CD4-positive, alpha-beta memory T cell (primary cell): ENCODE measurements around the gene CDR2. TPM values are rescaled to one million over a fixed set of nuclear protein-coding genes. Genes with fewer than 3 reads are reported as not detected.
A peak's percentile ranks its signal among the peaks of the same experiment; 100 is the strongest.
"Not testable (repeated sequence)": the region's sequence is repeated elsewhere in the genome, so short reads cannot be mapped to it uniquely, and the experiment has no call there.

Experiments used
- CTCF ChIA-PET: fragments of 350-600 bp; sonication (Branson Sonifier 250); formaldehyde crosslinking; loops from one replicate; lab custom pipeline; 2021; ENCODE audit warnings: inconsistent platforms; ENCODE audit not compliant: partially characterized antibody; lab: Charles Lee
- POLR2A ChIA-PET: fragments of 350-600 bp; sonication (Branson Sonifier 250); formaldehyde crosslinking; loops from one replicate; lab custom pipeline; 2021; ENCODE audit not compliant: partially characterized antibody; lab: Charles Lee
- DNase-seq, 5 donors: peaks; one replicate each; pipeline versions ENCODE4 v3.0.0 to v3.0.0-alpha.2; 2020 to 2022; ENCODE audit warnings: mixed read lengths in 1 of 5
- H3K27ac ChIP-seq: one replicate; pipeline ENCODE4 v1.7.0; 2013; ENCODE audit warnings: low read depth, low read length
- H3K27me3 ChIP-seq: 2 replicates; pipeline ENCODE4 v1.7.0; 2013; ENCODE audit warnings: mild to moderate bottlenecking, low read length, moderate library complexity; ENCODE audit not compliant: insufficient read depth
- H3K36me3 ChIP-seq: 2 replicates; pipeline ENCODE4 v1.7.0; 2013; ENCODE audit warnings: mild to moderate bottlenecking, low read length, moderate library complexity; ENCODE audit not compliant: insufficient read depth
- H3K4me1 ChIP-seq: 2 replicates; pipeline ENCODE4 v1.7.0; 2013; ENCODE audit warnings: mild to moderate bottlenecking, low read length, moderate library complexity; ENCODE audit not compliant: insufficient read depth
- H3K4me3 ChIP-seq, 2 donors: one replicate each; pipeline ENCODE4 v1.7.0; 2013; ENCODE audit warnings: low read length in 2 of 2, mild to moderate bottlenecking in 1 of 2
- H3K9me3 ChIP-seq, 2 donors: one replicate each; pipeline ENCODE4 v1.7.0; 2013; ENCODE audit warnings: low read length in 2 of 2, control low read depth in 1 of 2; ENCODE audit not compliant: control insufficient read depth in 1 of 2
- H3K27ac Mint-ChIP-seq, 7 donors: one replicate each; pipeline ENCODE4 v1.8.0; 2020 to 2021; ENCODE audit warnings: mixed read lengths in 7 of 7, mild to moderate bottlenecking in 6 of 7, inconsistent platforms in 3 of 7, moderate library complexity in 3 of 7
- H3K27me3 Mint-ChIP-seq, 2 donors: one replicate each; pipeline ENCODE4 v1.8.0; 2020 to 2021; ENCODE audit warnings: mixed read lengths in 2 of 2
- H3K36me3 Mint-ChIP-seq, 2 donors: one replicate each; pipeline ENCODE4 v1.8.0; 2020 to 2021; ENCODE audit warnings: mixed read lengths in 2 of 2, inconsistent platforms in 1 of 2, mild to moderate bottlenecking in 1 of 2
- H3K4me1 Mint-ChIP-seq, 4 donors: one replicate each; pipeline ENCODE4 v1.8.0; 2020 to 2021; ENCODE audit warnings: mixed read lengths in 4 of 4, mild to moderate bottlenecking in 1 of 4
- H3K4me3 Mint-ChIP-seq, 8 donors: one replicate each; pipeline ENCODE4 v1.8.0; 2020 to 2021; ENCODE audit warnings: mixed read lengths in 8 of 8, mild to moderate bottlenecking in 7 of 8, moderate library complexity in 6 of 8, inconsistent platforms in 3 of 8
- H3K9me3 Mint-ChIP-seq, 8 donors: one replicate each; pipeline ENCODE4 v1.8.0; 2020 to 2021; ENCODE audit warnings: mixed read lengths in 8 of 8, mild to moderate bottlenecking in 5 of 8, inconsistent platforms in 3 of 8, moderate library complexity in 1 of 8
- intact Hi-C: fragments of 100-400 bp; cut with micrococcal nuclease; formaldehyde crosslinking; loops from one replicate; pipeline ENCODE4 v1.15.1; 2023
- polyA plus RNA-seq, 2 donors: library from polyadenylated mRNA; unstranded; fragments of 300-500 nt; fragmentation: Illumina TruSeq; gene quantifications; one replicate each; pipeline ENCODE4 v1.2.3, GENCODE V29; 2021
- total RNA-seq, 2 experiments: library from RNA; stranded (reverse); gene quantifications; one replicate each; pipeline ENCODE4 v1.2.3, GENCODE V29; 2021

The CDR2 gene
- total and polyA plus RNA-seq, 4 experiments from 2014 or later, result 57.9 to 99.3 (median 95.0) TPM

DNA sequence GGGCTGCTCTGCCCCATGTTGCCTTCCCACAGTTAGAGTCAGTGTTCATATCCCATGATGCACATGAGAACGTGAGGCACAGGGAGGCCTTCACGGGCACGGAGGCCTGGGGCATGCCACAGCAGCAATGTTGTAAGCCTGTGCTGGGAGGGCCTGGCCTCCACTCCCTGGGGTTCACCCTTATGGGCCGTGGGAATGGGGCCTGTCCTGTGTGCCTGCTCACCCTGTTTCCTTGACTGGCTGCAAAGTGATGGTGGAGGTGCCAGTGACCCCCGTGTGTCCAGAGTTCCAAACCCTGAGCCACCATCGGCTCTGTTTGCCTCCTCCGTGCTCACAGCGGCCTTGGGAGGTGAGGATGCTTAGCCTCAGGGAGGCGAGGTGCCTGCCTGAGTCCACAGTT lies 67.6 kb downstream of the CDR2 start:
- Mint-ChIP-seq H3K27me3 (no peaks in the 10 kb centered on the region), H3K4me1 (peaks cover 7 to 23% (median 15%) of the 10 kb centered on the region in 4 donors), H3K4me3 (no peak overlapping the region), H3K9me3 (no peaks in the 10 kb centered on the region), H3K27ac (no peak overlapping the region), H3K36me3 (peaks cover 32 to 82% of the 10 kb centered on the region in 2 donors)
- intact Hi-C loops, result no loop called here
- Histone ChIP-seq H3K27me3 (no peaks in the 10 kb centered on the region), H3K27ac (no peak overlapping the region), H3K4me3 (no peak overlapping the region), H3K9me3 (no peaks in the 10 kb centered on the region), H3K36me3 (peaks cover 81% of the 10 kb centered on the region), H3K4me1 (no peaks in the 10 kb centered on the region)
- no peak for DNase-seq
- CTCF ChIA-PET, result interaction anchor here (2.8 kb wide), 1 partner anchor 12 kb away, joined by 17 read pairs; no protein-coding TSS in a partner anchor
- POLR2A ChIA-PET, result no interaction called here

DNA sequence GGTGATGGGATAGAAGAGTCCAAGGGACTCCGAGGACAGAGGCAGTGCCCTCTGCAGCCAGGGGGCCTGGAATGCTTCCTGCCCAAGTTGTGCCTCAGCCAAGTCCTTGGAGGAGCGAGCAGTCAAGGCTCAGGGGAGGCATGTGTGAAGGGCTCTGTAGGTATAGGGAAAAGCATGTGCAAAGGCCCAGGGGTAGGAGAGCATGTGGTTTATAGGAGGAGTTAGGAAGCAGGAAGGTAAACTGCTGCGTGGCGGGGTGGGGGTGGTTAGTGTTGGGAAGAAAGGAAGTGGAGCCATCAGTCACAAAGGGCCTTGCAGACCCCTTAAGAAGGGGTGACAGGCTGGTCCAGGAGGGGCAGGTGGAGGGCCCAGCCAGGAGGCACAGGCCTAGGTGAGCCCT lies 70.0 kb downstream of the CDR2 start:
- Mint-ChIP-seq H3K4me3 (no peak overlapping the region), H3K27me3 (no peaks in the 10 kb centered on the region), H3K36me3 (peaks cover 36 to 79% of the 10 kb centered on the region in 2 donors), H3K9me3 (no peaks in the 10 kb centered on the region), H3K4me1 (peaks cover 22 to 42% (median 30%) of the 10 kb centered on the region in 4 donors), H3K27ac (peak overlapping the region in 6 of 7 donors; percentile 27 to 83 (median 58))
- Histone ChIP-seq H3K36me3 (peaks cover 71% of the 10 kb centered on the region), H3K4me3 (no peak overlapping the region), H3K27ac (no peak overlapping the region), H3K27me3 (no peaks in the 10 kb centered on the region), H3K9me3 (no peaks in the 10 kb centered on the region), H3K4me1 (peaks cover 16% of the 10 kb centered on the region)
- ChIA-PET CTCF (interaction anchor here (0.9 to 1.0 kb wide), 2 partner anchors 15 to 227 kb away, joined by 3 to 4 read pairs; no protein-coding TSS in a partner anchor), POLR2A (no interaction called here)
- intact Hi-C loops, result no loop called here
- no peak for DNase-seq

DNA sequence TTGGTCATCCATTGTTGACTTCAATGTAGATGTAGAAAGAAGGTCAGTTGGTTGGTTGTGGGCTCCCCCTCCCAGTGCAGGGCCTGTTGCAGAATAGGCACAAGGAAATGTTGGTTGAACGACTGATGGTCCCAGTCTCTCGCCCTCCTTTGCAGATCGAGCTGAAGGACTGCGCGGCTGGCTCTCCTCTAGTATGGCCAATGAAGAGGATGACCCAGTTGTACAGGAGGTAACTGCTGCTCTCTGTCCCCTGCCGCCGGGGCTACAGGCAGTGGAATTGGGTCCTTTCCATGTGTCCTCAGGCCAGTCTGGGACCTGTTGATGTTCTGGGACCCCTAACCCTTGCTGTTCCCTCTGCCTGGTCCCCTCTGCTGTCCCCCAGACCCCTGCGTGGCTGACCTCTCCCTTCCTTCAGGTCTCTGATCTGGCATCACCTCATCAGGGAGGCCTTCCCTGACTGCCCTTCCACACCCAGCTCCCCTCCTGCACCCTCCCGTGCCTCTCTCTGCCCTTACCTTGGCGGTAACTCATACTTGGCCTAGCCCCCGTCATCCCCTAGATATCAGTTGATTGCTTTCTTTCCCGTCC lies 71.5 kb downstream of the CDR2 start:
- H3K36me3 Mint-ChIP-seq, result peaks cover 31 to 78% of the 10 kb centered on the region in 2 donors
- intact Hi-C loops, result no loop called here
- H3K9me3 ChIP-seq, result no peaks in the 10 kb centered on the region
- peaks cover 28% of the 10 kb centered on the region for H3K4me1 ChIP-seq
- H3K4me1 Mint-ChIP-seq, result peaks cover 28 to 52% (median 40%) of the 10 kb centered on the region in 4 donors
- H3K36me3 ChIP-seq, result peaks cover 56% of the 10 kb centered on the region
- H3K27ac ChIP-seq, result no peak overlapping the region
- no peak overlapping the region for H3K4me3 ChIP-seq
- H3K4me3 Mint-ChIP-seq, result no peak overlapping the region
- CTCF ChIA-PET, result interaction anchor here (0.7 to 1.0 kb wide), 2 partner anchors 16 to 98 kb away, joined by 3 read pairs; no protein-coding TSS in a partner anchor
- H3K27ac Mint-ChIP-seq, result peak overlapping the region in 3 of 7 donors; percentile 44 to 71 (median 70)
- no peak for DNase-seq
- no peaks in the 10 kb centered on the region for H3K27me3 Mint-ChIP-seq
- H3K9me3 Mint-ChIP-seq, result peaks cover 0 to 6% (median 0%) of the 10 kb centered on the region in 8 donors
- no peaks in the 10 kb centered on the region for H3K27me3 ChIP-seq
- POLR2A ChIA-PET, result no interaction called here

DNA sequence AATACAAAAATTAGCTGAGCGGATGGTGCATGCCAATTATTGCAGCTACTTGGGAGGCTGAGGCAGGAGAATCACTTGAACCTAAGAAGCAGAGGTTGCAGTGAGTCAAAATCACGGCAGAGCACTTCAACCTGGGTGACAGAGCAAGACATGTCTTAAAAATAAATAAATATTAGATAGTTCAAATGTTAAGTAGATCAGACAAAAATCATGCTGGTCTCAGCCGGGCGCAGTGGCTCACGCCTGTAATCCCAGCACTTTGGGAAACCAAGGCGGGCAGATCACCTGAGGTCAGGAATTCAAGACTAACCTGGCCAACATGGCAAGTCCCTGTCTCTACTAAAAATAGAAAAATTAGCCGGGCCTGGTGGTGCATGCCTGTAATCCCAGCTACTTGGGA lies 73.0 kb downstream of the CDR2 start:
- H3K36me3 ChIP-seq, result peaks cover 42% of the 10 kb centered on the region
- POLR2A ChIA-PET, result interaction anchor here (2.2 to 7.6 kb wide), 2 partner anchors 109 to 294 kb away, joined by 8 to 196 read pairs; partner anchors contain the start of gene MOSMO
- H3K4me3 Mint-ChIP-seq, H3K27me3 ChIP-seq, DNase-seq, H3K27ac ChIP-seq, H3K27me3 Mint-ChIP-seq, intact Hi-C loops, H3K9me3 ChIP-seq, H3K4me3 ChIP-seq: not testable (repeated sequence)
- CTCF ChIA-PET, result interaction anchor here (0.6 to 5.8 kb wide), 14 partner anchors 8 to 481 kb away, joined by 3 to 89 read pairs (median 6); partner anchors contain the start of gene EEF2K
- peaks cover 28 to 57% (median 45%) of the 10 kb centered on the region in 4 donors for H3K4me1 Mint-ChIP-seq
- peak overlapping the region in 4 of 7 donors; percentile 74 to 100 (median 94) for H3K27ac Mint-ChIP-seq
- H3K4me1 ChIP-seq, result peaks cover 32% of the 10 kb centered on the region
- peaks cover 0 to 12% (median 0%) of the 10 kb centered on the region in 8 donors for H3K9me3 Mint-ChIP-seq
- peaks cover 29 to 72% of the 10 kb centered on the region in 2 donors for H3K36me3 Mint-ChIP-seq

DNA sequence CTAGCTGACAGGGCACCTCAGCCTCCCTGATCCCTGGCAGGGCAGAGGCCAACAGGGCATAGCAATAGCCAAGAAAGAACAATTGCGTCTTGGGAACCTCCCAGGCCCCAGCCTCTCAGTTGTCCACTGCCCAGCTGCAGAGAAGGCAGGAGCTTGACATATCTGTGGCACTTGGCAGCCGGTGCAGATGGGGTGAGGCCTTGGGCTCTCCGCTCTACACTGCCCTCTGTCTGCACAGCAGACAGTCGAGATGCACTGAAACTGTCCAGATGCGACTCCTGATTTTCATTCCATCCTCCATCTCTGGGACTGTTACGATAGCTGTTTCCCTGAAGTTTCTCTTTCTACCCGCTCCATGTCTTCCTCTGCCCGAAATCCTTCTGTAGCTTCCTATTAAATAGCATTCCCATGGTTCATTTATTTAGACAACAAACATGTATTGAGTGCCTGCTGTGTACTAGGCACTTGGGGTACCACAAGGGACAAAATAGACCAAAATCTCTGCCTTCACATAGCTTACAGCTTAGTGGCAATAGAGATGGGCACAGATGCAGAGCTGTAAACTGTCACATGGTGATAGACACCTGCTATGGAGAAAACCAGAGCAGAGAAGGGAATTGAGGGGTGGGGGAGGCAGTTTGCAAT lies 73.9 kb downstream of the CDR2 start:
- H3K36me3 ChIP-seq, result peaks cover 34% of the 10 kb centered on the region
- H3K27ac ChIP-seq, result peak overlapping the region; percentile 3
- Mint-ChIP-seq H3K4me3 (peak overlapping the region in 6 of 8 donors; percentile 1 to 79 (median 50)), H3K27ac (peak overlapping the region; percentile 74 to 100 (median 90)), H3K36me3 (peaks cover 29 to 64% of the 10 kb centered on the region in 2 donors), H3K27me3 (peaks cover 0 to 4% of the 10 kb centered on the region in 2 donors), H3K9me3 (peaks cover 0 to 12% (median 0%) of the 10 kb centered on the region in 8 donors), H3K4me1 (peaks cover 31 to 62% (median 49%) of the 10 kb centered on the region in 4 donors)
- peaks cover 37% of the 10 kb centered on the region for H3K4me1 ChIP-seq
- no peak overlapping the region for H3K4me3 ChIP-seq
- DNase-seq, result peak in 4 of 5 donors; percentile 34 to 45 (median 42)
- H3K9me3 ChIP-seq, result no peaks in the 10 kb centered on the region
- CTCF ChIA-PET, result interaction anchor here (0.5 to 5.8 kb wide), 25 partner anchors 8 to 697 kb away, joined by 3 to 89 read pairs (median 5); partner anchors contain the start of genes CDR2, EEF2K and PDZD9
- POLR2A ChIA-PET, result interaction anchor here (0.6 to 7.6 kb wide), 6 partner anchors 95 to 349 kb away, joined by 3 to 196 read pairs (median 6); partner anchors contain the start of genes EEF2K and MOSMO
- intact Hi-C loops, result no loop called here
- H3K27me3 ChIP-seq, result no peaks in the 10 kb centered on the region

DNA sequence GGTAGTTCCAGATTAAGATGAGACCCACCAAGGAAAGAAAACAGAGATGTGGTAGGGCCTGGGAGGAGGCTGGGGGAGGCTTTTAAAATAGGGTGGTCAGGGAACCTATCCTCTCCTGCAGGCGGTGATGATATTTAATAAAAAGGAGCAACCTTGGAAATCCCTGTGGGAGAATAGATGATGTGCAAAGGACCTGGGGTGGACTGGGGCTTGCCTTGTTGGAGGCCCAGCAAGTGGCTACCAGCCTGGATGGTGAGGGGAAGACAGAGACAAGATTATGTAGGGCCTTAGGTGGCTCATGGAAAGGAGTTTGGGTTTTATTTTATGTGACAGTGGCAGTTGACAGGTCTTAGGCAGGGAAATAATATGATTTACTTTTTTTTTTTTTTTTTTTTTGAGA lies 75.4 kb downstream of the CDR2 start:
- Histone ChIP-seq H3K4me3 (no peak overlapping the region), H3K27me3 (no peaks in the 10 kb centered on the region), H3K27ac (peak overlapping the region; percentile 99), H3K36me3 (peaks cover 22% of the 10 kb centered on the region), H3K4me1 (peaks cover 37% of the 10 kb centered on the region), H3K9me3 (no peaks in the 10 kb centered on the region)
- peaks cover 19 to 48% of the 10 kb centered on the region in 2 donors for H3K36me3 Mint-ChIP-seq
- H3K4me1 Mint-ChIP-seq, result peaks cover 31 to 62% (median 45%) of the 10 kb centered on the region in 4 donors
- H3K9me3 Mint-ChIP-seq, result peaks cover 0 to 12% (median 0%) of the 10 kb centered on the region in 8 donors
- H3K27me3 Mint-ChIP-seq, result peaks cover 0 to 4% of the 10 kb centered on the region in 2 donors
- ChIA-PET POLR2A (interaction anchor here (1.0 to 7.6 kb wide), 10 partner anchors 9 to 346 kb away, joined by 3 to 196 read pairs (median 4); partner anchors contain the start of genes EEF2K and UQCRC2), CTCF (interaction anchor here (0.9 to 5.8 kb wide), 10 partner anchors 93 to 345 kb away, joined by 4 to 89 read pairs (median 14); partner anchors contain the start of genes EEF2K, MOSMO and PDZD9)
- peak overlapping the region; percentile 66 to 97 (median 94) for H3K4me3 Mint-ChIP-seq
- intact Hi-C loops, result no loop called here
- H3K27ac Mint-ChIP-seq, result peak overlapping the region; percentile 97 to 100 (median 99)
- DNase-seq, result no peak
